ENCODE measurements around the gene BLVRB.
"Not testable (repeated sequence)": the region's sequence is repeated elsewhere in the genome, so short reads cannot be mapped to it uniquely, and the experiment has no call there.

BLVRB gene

GRCh38 chr19:40420766-40421765 lies 44.5 kb downstream of the BLVRB start:
- DNase-seq: peak; percentile 29 to 77 (median 60)

- DNase-seq: no peak
Measured at GRCh38 chr19:40420451-40420765, 45.1 kb downstream of the BLVRB start.

- DNase-seq: no peak
Measured at GRCh38 chr19:40419780-40420179, 45.8 kb downstream of the BLVRB start.

- DNase-seq: no peak
Measured at GRCh38 chr19:40419066-40419612, 46.4 kb downstream of the BLVRB start.

GRCh38 chr19:40418040-40418439 lies 47.5 kb downstream of the BLVRB start:
- no peak for DNase-seq

GRCh38 chr19:40417643-40417981 lies 47.9 kb downstream of the BLVRB start:
- no peak for DNase-seq

- no peak for DNase-seq
Measured at GRCh38 chr19:40416918-40417642, 48.5 kb downstream of the BLVRB start.

- DNase-seq: no peak
Measured at GRCh38 chr19:40415768-40416167, 49.8 kb downstream of the BLVRB start.

GRCh38 chr19:40414542-40415535 lies 50.7 kb downstream of the BLVRB start:
- no peak for DNase-seq

GRCh38 chr19:40413291-40413845 lies 52.2 kb downstream of the BLVRB start, which contains the start of gene PRX:
Gene PRX (minus strand): TSS chr19:40413378. CDS start chr19:40407932, 5,446 bp downstream.
- DNase-seq: no peak

GRCh38 chr19:40412866-40413265 lies 52.7 kb downstream of the BLVRB start:
- DNase-seq: no peak

- no peak for DNase-seq
Measured at GRCh38 chr19:40411958-40412499, 53.5 kb downstream of the BLVRB start.

GRCh38 chr19:40411125-40411842 lies 54.3 kb downstream of the BLVRB start:
- DNase-seq: no peak

- no peak for DNase-seq
Measured at GRCh38 chr19:40410030-40410389, 55.5 kb downstream of the BLVRB start.

- not testable (repeated sequence) for DNase-seq
Measured at GRCh38 chr19:40408598-40408925, 57.0 kb downstream of the BLVRB start.

GRCh38 chr19:40407714-40408597 lies 57.6 kb downstream of the BLVRB start:
- DNase-seq: no peak

GRCh38 chr19:40403262-40403984 lies 62.1 kb downstream of the BLVRB start:
- peak in 3 of 4 experiments; percentile 32 to 67 (median 54) for DNase-seq

GRCh38 chr19:40400559-40400958 lies 65.0 kb downstream of the BLVRB start:
- DNase-seq: no peak

- peak in 3 of 4 experiments; percentile 9 to 45 (median 36) for DNase-seq
Measured at GRCh38 chr19:40398417-40399131, 67.0 kb downstream of the BLVRB start.

Measured in activated naive CD4-positive, alpha-beta T cell (primary cell).